Thoracic aorta (tissue), 2 donors: ENCODE data around the gene ASTN1. TPM values are rescaled to one million over a fixed set of nuclear protein-coding genes. Genes with fewer than 3 reads are reported as not detected.
A peak's percentile ranks its signal among the peaks of the same experiment; 100 is the strongest.

ENCODE experiments used
- ATAC-seq: fragments of 150-250 bp; one replicate; pipeline ENCODE4 v1.8.0; 2017; ENCODE audit warnings: low read depth; ENCODE audit not compliant: insufficient number of reproducible peaks, low FRiP score
- DNase-seq: peaks from one replicate; pipeline ENCODE4 v3.0.0-alpha.2; 2020; ENCODE audit warnings: low spot score
- H3K27ac ChIP-seq, 2 donors: fragments of 200-600 bp; sonication (generic); 1 replicate in 1 of 2; 2 replicates in 1 of 2; pipeline ENCODE4 v1.5.1; 2016; ENCODE audit warnings: mild to moderate bottlenecking in 2 of 2, moderate library complexity in 2 of 2
- H3K27me3 ChIP-seq: fragments of 200-600 bp; sonication (generic); replicated peaks from 2 replicates; pipeline ENCODE4 v1.6.0; 2016; ENCODE audit warnings: mild to moderate bottlenecking; ENCODE audit not compliant: insufficient read depth
- H3K36me3 ChIP-seq: fragments of 200-600 bp; sonication (generic); one replicate; pipeline ENCODE4 v1.5.1; 2016
- H3K4me1 ChIP-seq, 2 donors: fragments of 200-600 bp; sonication (generic); 1 replicate in 1 of 2; 2 replicates in 1 of 2; pipeline versions ENCODE4 v1.5.1 to v1.6.0; 2016; ENCODE audit warnings: low read depth in 2 of 2, mild to moderate bottlenecking in 1 of 2; ENCODE audit not compliant: control insufficient read depth in 1 of 2
- H3K4me3 ChIP-seq: fragments of 200-600 bp; sonication (generic); 2 replicates; pipeline ENCODE4 v1.5.1; 2016; ENCODE audit warnings: mild to moderate bottlenecking
- H3K9me3 ChIP-seq: fragments of 200-600 bp; sonication (generic); 2 replicates; pipeline ENCODE4 v1.5.1; 2016
- total RNA-seq, 2 donors: library from RNA; depleted of rRNA; stranded (reverse); fragments of >200 nt; gene quantifications; one replicate each; pipeline versions ENCODE4 v1.1.0 to v1.2.3, GENCODE V29; 2016
- TF ChIP-seq, protein P1 (sequence below): fragments of 200-600 bp; sonication (generic); IDR thresholded peaks from one replicate; pipeline ENCODE4 v1.5.1; 2019; ENCODE audit warnings: antibody characterized with exemption

ASTN1 gene
- total RNA-seq, 2 donors from 2014 or later, result 0.41 to 0.42 TPM

DNA sequence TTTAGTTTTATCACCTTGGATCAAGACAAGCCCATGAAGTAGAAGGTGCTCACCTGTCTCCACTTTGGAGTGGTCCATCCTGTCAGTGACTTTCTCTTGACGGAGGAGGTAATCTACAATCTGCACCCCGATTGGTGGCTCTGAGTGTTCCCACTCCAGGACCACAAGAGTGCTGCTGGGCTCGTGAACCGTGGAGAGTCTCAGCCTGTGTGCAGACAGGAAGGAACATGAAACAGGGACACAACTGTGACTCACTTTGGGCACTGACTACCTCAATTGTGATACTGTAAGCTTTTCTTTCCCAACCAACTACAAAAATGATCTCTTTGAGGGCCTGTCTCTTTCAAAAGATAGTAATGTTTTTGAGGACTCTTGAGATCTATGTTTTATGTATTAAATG is 280.2 kb downstream of the ASTN1 start:
- Histone ChIP-seq H3K36me3 (no peaks in the 10 kb centered on the region), H3K9me3 (no peaks in the 10 kb centered on the region), H3K27me3 (no peaks in the 10 kb centered on the region), H3K4me3 (no peak overlapping the region), H3K4me1 (peaks cover 3 to 5% of the 10 kb centered on the region in 2 donors), H3K27ac (no peak overlapping the region)
- TF ChIP-seq, protein P1, sequence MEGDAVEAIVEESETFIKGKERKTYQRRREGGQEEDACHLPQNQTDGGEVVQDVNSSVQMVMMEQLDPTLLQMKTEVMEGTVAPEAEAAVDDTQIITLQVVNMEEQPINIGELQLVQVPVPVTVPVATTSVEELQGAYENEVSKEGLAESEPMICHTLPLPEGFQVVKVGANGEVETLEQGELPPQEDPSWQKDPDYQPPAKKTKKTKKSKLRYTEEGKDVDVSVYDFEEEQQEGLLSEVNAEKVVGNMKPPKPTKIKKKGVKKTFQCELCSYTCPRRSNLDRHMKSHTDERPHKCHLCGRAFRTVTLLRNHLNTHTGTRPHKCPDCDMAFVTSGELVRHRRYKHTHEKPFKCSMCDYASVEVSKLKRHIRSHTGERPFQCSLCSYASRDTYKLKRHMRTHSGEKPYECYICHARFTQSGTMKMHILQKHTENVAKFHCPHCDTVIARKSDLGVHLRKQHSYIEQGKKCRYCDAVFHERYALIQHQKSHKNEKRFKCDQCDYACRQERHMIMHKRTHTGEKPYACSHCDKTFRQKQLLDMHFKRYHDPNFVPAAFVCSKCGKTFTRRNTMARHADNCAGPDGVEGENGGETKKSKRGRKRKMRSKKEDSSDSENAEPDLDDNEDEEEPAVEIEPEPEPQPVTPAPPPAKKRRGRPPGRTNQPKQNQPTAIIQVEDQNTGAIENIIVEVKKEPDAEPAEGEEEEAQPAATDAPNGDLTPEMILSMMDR, result no peak
- DNase-seq (no peak), ATAC-seq (no peak)

DNA sequence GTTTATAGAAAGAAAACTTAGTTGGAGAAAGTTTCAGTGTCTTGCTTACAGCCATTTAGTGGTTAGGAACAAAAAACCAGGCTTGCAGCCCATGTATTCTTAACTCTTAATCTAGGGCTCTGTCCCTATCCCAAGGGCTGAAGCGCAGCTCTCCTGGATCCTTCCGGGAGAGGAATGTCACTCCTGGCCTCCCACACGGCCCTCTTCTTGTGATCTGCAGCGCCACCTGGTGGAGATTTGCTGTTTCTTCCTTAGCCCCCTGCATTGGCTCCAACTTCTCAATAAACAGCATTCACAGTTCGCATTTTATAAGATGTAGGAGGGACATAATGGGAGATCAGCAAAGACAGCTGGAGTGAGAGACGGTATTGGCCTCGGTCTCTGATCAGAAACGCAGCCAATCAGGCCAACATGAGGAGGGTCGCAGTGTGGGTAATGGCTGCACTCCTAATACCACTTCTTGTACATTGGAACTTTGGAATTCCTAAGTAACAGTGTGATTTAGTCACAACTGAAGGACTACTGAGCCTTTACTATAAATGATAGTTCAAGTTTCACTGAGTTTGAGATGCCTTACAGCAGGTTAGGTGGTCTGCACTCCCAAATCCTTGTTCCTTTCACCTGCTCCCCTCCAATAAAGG is 283.4 kb downstream of the ASTN1 start:
- Histone ChIP-seq H3K4me1 (peaks cover 0 to 3% of the 10 kb centered on the region in 2 donors), H3K36me3 (no peaks in the 10 kb centered on the region), H3K4me3 (no peak overlapping the region), H3K9me3 (no peaks in the 10 kb centered on the region), H3K27me3 (no peaks in the 10 kb centered on the region), H3K27ac (no peak overlapping the region)
- TF ChIP-seq, protein P1, result peak; percentile 80
- DNase-seq (peak; percentile 14), ATAC-seq (peak; percentile 47)

DNA sequence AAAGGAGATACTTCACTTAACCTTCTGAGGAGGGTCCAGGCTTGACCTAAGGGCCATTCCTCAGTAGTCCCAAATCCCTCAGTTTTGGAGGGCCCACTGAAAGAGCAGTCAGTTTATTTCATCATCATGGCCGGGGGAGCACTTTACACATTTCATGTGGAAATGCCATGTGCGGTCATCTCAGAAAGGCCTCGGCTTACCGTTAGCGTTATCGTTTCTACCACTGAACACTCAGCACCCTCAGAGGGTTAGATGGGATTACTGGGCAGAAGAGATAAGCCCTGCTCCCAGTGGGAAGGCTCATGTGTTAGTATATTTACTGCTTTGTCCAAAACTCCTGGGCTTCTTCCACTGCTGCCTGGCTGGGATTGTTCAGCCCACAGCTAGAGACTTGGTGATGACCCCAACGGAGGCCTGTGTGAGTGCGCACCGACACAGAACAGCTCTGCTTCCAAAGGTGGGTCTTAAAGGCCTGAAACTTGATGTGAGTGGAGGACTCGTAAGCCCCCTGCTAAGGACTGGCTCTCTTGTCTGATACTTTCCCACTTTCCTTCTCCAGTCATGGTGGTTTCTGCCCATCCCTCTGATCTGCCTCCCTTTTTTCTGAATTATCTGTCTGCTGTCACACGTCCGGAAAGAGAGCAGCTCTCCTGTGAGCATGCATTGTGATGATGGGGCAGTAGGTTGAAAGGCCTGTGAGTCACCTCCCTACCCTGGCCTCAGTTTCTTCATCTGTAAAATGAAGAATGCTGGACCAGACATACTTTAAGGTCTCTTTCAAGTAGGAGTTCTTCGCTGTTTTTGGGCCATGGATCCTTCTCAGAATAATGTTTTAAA is 284.5 kb downstream of the ASTN1 start:
- H3K36me3 ChIP-seq, result no peaks in the 10 kb centered on the region
- no peak overlapping the region for H3K27ac ChIP-seq
- no peak overlapping the region for H3K4me3 ChIP-seq
- ATAC-seq (no peak), DNase-seq (no peak)
- no peaks in the 10 kb centered on the region for H3K9me3 ChIP-seq
- peaks cover 0 to 3% of the 10 kb centered on the region in 2 donors for H3K4me1 ChIP-seq
- no peaks in the 10 kb centered on the region for H3K27me3 ChIP-seq
- TF ChIP-seq, protein P1, result no peak

GRCh38 chr1:176878750-176879536 is 285.6 kb downstream of the ASTN1 start:
- no peaks in the 10 kb centered on the region for H3K9me3 ChIP-seq
- no peak for DNase-seq
- H3K4me3 ChIP-seq, result no peak overlapping the region
- no peaks in the 10 kb centered on the region for H3K36me3 ChIP-seq
- no peaks in the 10 kb centered on the region for H3K27me3 ChIP-seq
- no peak for ATAC-seq
- TF ChIP-seq, protein P1, result no peak
- H3K27ac ChIP-seq, result no peak overlapping the region
- H3K4me1 ChIP-seq, result peaks cover 0 to 3% of the 10 kb centered on the region in 2 donors

DNA sequence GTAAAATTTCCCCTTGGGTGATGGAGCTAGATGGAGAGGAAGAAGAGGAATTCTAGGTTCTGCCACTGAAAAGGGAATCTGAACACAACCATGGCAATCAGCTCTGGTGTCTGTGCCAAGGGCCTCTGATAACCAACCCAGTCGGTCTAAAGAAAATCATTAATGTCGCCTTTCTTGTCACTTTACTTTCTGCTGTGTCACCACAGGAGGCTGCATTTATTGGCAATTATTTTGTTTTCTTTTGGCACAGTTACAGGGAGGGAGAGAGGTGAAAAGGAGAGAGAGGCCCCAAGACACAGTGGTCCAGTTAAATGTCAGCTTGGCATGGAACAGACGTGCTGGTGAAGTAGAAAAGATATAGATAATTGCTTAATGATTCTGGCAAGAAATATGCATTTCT is 287.0 kb downstream of the ASTN1 start:
- H3K27me3 ChIP-seq, result no peaks in the 10 kb centered on the region
- no peak for DNase-seq
- no peaks in the 10 kb centered on the region for H3K9me3 ChIP-seq
- no peak overlapping the region for H3K27ac ChIP-seq
- ATAC-seq, result no peak
- TF ChIP-seq, protein P1, result no peak
- peaks cover 0 to 3% of the 10 kb centered on the region in 2 donors for H3K4me1 ChIP-seq
- H3K36me3 ChIP-seq, result no peaks in the 10 kb centered on the region
- no peak overlapping the region for H3K4me3 ChIP-seq
